ENCODE data around the gene KPRP. TPM values are rescaled to one million over a fixed set of nuclear protein-coding genes. Genes with fewer than 3 reads are reported as not detected.

The KPRP gene
- total RNA-seq (2022; extraction: Qiagen RNA extraction), result not detected in 5 replicates

GRCh38 chr1:152757747-152758146 lies at the start of gene KPRP:
Gene KPRP, plus strand, starts transcription at chr1:152758025. Its CDS starts 1,564 bp downstream, at chr1:152759589.

DNA sequence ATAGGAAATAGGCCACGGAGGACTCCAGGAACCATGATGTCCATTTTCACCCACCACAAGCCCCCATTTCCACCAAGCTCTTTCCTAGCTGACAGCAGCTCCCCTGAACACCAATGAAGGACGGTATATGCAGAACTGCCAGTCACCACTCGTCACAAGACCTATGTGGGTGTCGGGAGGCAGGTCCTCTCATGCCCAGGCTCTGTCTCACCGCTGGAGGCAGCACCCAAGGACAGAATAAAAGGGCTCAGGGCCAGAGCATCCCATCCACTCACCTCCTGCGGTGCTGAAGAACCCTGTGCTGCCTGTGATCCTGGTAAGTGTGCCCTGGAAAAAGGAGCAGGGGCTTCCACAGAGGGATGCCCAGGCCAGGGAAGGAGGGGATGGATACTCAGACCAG lies 17.1 kb downstream of the KPRP start, which contains the start of gene LCE1F:
Gene LCE1F, plus strand, starts transcription at position 266 of the 400 bp plus-strand sequence. CDS start 1,232 bp downstream, outside the sequence.

GRCh38 chr1:152786077-152786476 lies 28.3 kb downstream of the KPRP start, which contains the start of gene LCE1E:
Gene LCE1E, plus strand, starts transcription at chr1:152786257. Its CDS starts 1,043 bp downstream, at chr1:152787300.

DNA sequence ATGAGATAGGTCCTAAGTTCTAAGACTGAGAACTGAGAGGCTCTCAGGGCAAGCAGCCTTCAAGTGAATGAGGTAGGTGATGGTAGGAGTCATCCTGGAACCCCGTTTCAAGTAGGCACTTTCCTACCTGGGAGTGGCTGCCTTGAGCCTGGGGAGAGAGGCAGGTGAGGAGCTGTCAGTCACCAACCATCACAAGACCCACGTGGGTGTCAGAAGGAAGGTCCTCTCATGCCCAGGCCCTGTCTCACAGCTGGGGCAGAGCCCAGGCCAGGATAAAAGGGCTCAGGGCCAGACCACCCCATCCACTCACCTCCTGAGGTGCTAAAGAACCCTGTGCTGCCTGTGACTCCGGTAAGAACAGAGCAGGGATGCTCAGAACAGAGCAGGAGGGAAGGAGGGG lies 38.6 kb downstream of the KPRP start, which contains the start of gene LCE1D:
Gene LCE1D, plus strand, starts transcription at position 301 of the 400 bp plus-strand sequence. CDS start 1,074 bp downstream, outside the sequence.

GRCh38 chr1:152806576-152806975 lies 48.8 kb downstream of the KPRP start, which contains the start of gene LCE1C:
Gene LCE1C, minus strand, starts transcription at chr1:152806651. Its CDS starts 1,173 bp downstream, at chr1:152805478.

Other genes starting within 250 kb of the KPRP start
- gene LCE5A, start 247.2 kb upstream of the KPRP start, total RNA-seq (2022; extraction: Qiagen RNA extraction), result 0.20 TPM in 1 of 5 replicates, not detected in the others
- 0.29 to 0.70 TPM (median 0.32 TPM) in 5 replicates for gene CRCT1, start 243.5 kb upstream of the KPRP start, total RNA-seq (2022; extraction: Qiagen RNA extraction)
- 0.30 TPM in 1 of 5 replicates, not detected in the others for gene LCE3E, start 191.2 kb upstream of the KPRP start, total RNA-seq (2022; extraction: Qiagen RNA extraction)
- 2.6 to 3.6 TPM (median 3.1 TPM) in 5 replicates for gene LCE3D, start 177.5 kb upstream of the KPRP start, total RNA-seq (2022; extraction: Qiagen RNA extraction)
- gene LCE3C, start 157.8 kb upstream of the KPRP start, total RNA-seq (2022; extraction: Qiagen RNA extraction), result not detected in 5 replicates
- gene LCE3B, start 144.2 kb upstream of the KPRP start, total RNA-seq (2022; extraction: Qiagen RNA extraction), result not detected in 5 replicates
- not detected in 5 replicates for gene LCE3A, start 134.9 kb upstream of the KPRP start, total RNA-seq (2022; extraction: Qiagen RNA extraction)
- not detected in 5 replicates for gene LCE2D, start 94.6 kb upstream of the KPRP start, total RNA-seq (2022; extraction: Qiagen RNA extraction)
- gene LCE2C, start 82.7 kb upstream of the KPRP start, total RNA-seq (2022; extraction: Qiagen RNA extraction), result not detected in 5 replicates
- not detected in 5 replicates for gene LCE2B, start 71.9 kb upstream of the KPRP start, total RNA-seq (2022; extraction: Qiagen RNA extraction)
- gene LCE2A, start 59.7 kb upstream of the KPRP start, total RNA-seq (2022; extraction: Qiagen RNA extraction), result not detected in 5 replicates
- not detected in 5 replicates for gene LCE4A, start 49.9 kb upstream of the KPRP start, total RNA-seq (2022; extraction: Qiagen RNA extraction)
- not detected in 5 replicates for gene LCE1F, start 17.1 kb downstream of the KPRP start, total RNA-seq (2022; extraction: Qiagen RNA extraction)
- 0.08 to 0.17 TPM (median 0.12 TPM) in 3 of 5 replicates, not detected in the others for gene LCE1E, start 28.2 kb downstream of the KPRP start, total RNA-seq (2022; extraction: Qiagen RNA extraction)
- gene LCE1D, start 38.7 kb downstream of the KPRP start, total RNA-seq (2022; extraction: Qiagen RNA extraction), result not detected in 5 replicates
- not detected in 5 replicates for gene LCE1C, start 48.6 kb downstream of the KPRP start, total RNA-seq (2022; extraction: Qiagen RNA extraction)
- 0.11 TPM in 1 of 5 replicates, not detected in the others for gene LCE1B, start 53.9 kb downstream of the KPRP start, total RNA-seq (2022; extraction: Qiagen RNA extraction)
- not detected in 5 replicates for gene LCE1A, start 69.4 kb downstream of the KPRP start, total RNA-seq (2022; extraction: Qiagen RNA extraction)
- not detected in 5 replicates for gene LCE6A, start 84.8 kb downstream of the KPRP start, total RNA-seq (2022; extraction: Qiagen RNA extraction)
- gene LCE7A, start 102.0 kb downstream of the KPRP start, total RNA-seq (2022; extraction: Qiagen RNA extraction), result not detected in 5 replicates
- gene SMCP, start 120.3 kb downstream of the KPRP start, total RNA-seq (2022; extraction: Qiagen RNA extraction), result not detected in 5 replicates
- 0.07 to 0.09 TPM (median 0.08 TPM) in 3 of 5 replicates, not detected in the others for gene IVL, start 150.5 kb downstream of the KPRP start, total RNA-seq (2022; extraction: Qiagen RNA extraction)
- gene SPRR5, start 189.2 kb downstream of the KPRP start, total RNA-seq (2022; extraction: Qiagen RNA extraction), result not detected in 5 replicates
- not detected in 5 replicates for gene SPRR4, start 212.6 kb downstream of the KPRP start, total RNA-seq (2022; extraction: Qiagen RNA extraction)
- not detected in 5 replicates for gene SPRR1A, start 226.1 kb downstream of the KPRP start, total RNA-seq (2022; extraction: Qiagen RNA extraction)
- not detected in 5 replicates for gene SPRR3, start 243.7 kb downstream of the KPRP start, total RNA-seq (2022; extraction: Qiagen RNA extraction)